ENCODE results near the gene ZBTB20. TPM values are rescaled to one million over a fixed set of nuclear protein-coding genes. Genes with fewer than 3 reads are reported as not detected.

Gene ZBTB20
- total RNA-seq, 1 donor from 2014 or later = 19.1 TPM

- peaks cover 2% of the 10 kb centered on the region for H3K36me3 Mint-ChIP-seq (ENCODE audit: unreplicated experiment)
Observed at GRCh38 chr3:114644367-114644766, 502.7 kb downstream of the ZBTB20 start.

DNA sequence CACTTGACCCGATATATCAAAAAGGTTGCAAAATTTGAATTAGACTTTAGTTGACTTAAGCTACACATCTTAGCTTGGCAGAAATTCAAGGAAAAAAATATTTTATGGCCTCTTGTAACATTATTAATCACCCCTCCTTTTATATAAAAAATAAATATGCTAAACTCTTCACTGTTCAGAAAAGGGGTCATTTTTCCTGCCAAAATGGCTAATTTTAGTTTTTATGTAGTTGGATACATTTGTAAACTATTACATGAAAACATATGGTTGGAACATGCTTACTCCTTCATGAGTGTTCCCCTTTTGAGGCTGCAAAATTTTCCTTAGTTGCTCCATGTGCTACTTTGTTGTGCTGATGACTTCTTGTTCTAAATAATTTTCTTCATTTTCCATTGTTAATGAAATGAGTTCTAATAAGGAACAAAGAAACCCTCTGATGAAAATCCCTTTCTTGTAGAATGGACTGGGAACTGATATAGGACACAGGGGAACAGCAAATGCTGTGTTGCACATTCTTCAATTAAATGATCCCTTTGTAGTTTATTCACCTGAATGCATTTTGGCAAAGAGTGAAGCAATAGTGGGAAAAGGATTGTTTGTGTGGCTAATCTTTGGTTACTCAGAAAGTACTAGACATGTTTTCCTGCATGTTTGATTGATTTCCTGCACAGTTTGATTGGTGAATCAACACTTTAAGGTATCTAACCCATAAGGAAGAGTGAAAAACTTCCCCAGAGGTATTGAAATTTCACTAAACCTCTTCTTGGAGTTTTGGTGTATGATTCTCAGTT lies 503.9 kb downstream of the ZBTB20 start:
- H3K27me3 Mint-ChIP-seq (ENCODE audit: unreplicated experiment) = no peaks in the 10 kb centered on the region
- peaks cover 18% of the 10 kb centered on the region for H3K4me1 Mint-ChIP-seq (ENCODE audit: unreplicated experiment)
- H3K36me3 Mint-ChIP-seq (ENCODE audit: unreplicated experiment) = no peaks in the 10 kb centered on the region
- H3K27ac Mint-ChIP-seq (ENCODE audit: unreplicated experiment) = no peak overlapping the region
- H3K4me3 Mint-ChIP-seq (ENCODE audit: unreplicated experiment) = no peak overlapping the region
- no peak for DNase-seq (ENCODE audit: extremely low spot score, unreplicated experiment)
- TF ChIP-seq, protein P1, sequence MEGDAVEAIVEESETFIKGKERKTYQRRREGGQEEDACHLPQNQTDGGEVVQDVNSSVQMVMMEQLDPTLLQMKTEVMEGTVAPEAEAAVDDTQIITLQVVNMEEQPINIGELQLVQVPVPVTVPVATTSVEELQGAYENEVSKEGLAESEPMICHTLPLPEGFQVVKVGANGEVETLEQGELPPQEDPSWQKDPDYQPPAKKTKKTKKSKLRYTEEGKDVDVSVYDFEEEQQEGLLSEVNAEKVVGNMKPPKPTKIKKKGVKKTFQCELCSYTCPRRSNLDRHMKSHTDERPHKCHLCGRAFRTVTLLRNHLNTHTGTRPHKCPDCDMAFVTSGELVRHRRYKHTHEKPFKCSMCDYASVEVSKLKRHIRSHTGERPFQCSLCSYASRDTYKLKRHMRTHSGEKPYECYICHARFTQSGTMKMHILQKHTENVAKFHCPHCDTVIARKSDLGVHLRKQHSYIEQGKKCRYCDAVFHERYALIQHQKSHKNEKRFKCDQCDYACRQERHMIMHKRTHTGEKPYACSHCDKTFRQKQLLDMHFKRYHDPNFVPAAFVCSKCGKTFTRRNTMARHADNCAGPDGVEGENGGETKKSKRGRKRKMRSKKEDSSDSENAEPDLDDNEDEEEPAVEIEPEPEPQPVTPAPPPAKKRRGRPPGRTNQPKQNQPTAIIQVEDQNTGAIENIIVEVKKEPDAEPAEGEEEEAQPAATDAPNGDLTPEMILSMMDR (IDR thresholded peaks at IDR 0.05) = no peak
- no peaks in the 10 kb centered on the region for H3K9me3 Mint-ChIP-seq (ENCODE audit: unreplicated experiment)

More at GRCh38 chr3:114644367-114644766, 502.7 kb downstream of the ZBTB20 start:
- peaks cover 29% of the 10 kb centered on the region for H3K4me1 Mint-ChIP-seq (ENCODE audit: unreplicated experiment)
- no peak overlapping the region for H3K27ac Mint-ChIP-seq (ENCODE audit: unreplicated experiment)
- H3K4me3 Mint-ChIP-seq (ENCODE audit: unreplicated experiment) = no peak overlapping the region
- H3K27me3 Mint-ChIP-seq (ENCODE audit: unreplicated experiment) = no peaks in the 10 kb centered on the region
- TF ChIP-seq, protein P1 (IDR thresholded peaks at IDR 0.05) = no peak
- H3K9me3 Mint-ChIP-seq (ENCODE audit: unreplicated experiment) = no peaks in the 10 kb centered on the region
- no peak for DNase-seq (ENCODE audit: extremely low spot score, unreplicated experiment)

- no peaks in the 10 kb centered on the region for H3K27me3 Mint-ChIP-seq (ENCODE audit: unreplicated experiment)
Observed at GRCh38 chr3:114640126-114640525, 507.0 kb downstream of the ZBTB20 start.

DNA sequence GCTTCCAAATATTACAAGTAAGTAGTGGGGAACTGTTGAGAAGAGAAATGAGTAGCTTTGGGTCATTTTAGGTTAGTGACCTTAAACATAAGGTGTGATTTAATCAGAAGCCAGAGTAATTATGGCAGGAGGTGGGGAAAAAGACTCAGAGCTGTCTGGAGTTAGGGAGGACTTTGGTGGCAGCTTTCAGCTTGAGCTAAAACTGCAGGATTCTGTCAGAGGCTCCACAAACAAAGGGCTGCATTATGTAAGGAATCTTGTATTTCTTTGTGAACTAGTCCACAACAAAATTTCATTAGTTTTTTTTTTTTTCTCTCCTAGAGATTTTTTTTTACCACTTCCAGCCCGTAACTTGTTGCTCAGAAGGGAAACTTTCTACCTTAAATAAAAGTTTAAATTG lies 507.9 kb downstream of the ZBTB20 start:
- no peaks in the 10 kb centered on the region for H3K4me1 Mint-ChIP-seq (ENCODE audit: unreplicated experiment)
- peaks cover 8% of the 10 kb centered on the region for H3K36me3 Mint-ChIP-seq (ENCODE audit: unreplicated experiment)
- TF ChIP-seq, protein P1 (IDR thresholded peaks at IDR 0.05) = no peak
- H3K27ac Mint-ChIP-seq (ENCODE audit: unreplicated experiment) = no peak overlapping the region
- DNase-seq (ENCODE audit: extremely low spot score, unreplicated experiment) = no peak
- peaks cover 21% of the 10 kb centered on the region for H3K9me3 Mint-ChIP-seq (ENCODE audit: unreplicated experiment)
- no peaks in the 10 kb centered on the region for H3K27me3 Mint-ChIP-seq (ENCODE audit: unreplicated experiment)
- no peak overlapping the region for H3K4me3 Mint-ChIP-seq (ENCODE audit: unreplicated experiment)

More at GRCh38 chr3:114640126-114640525, 507.0 kb downstream of the ZBTB20 start:
- peaks cover 17% of the 10 kb centered on the region for H3K9me3 Mint-ChIP-seq (ENCODE audit: unreplicated experiment)
- H3K4me3 Mint-ChIP-seq (ENCODE audit: unreplicated experiment) = no peak overlapping the region
- H3K27ac Mint-ChIP-seq (ENCODE audit: unreplicated experiment) = no peak overlapping the region
- peaks cover under 1% of the 10 kb centered on the region for H3K4me1 Mint-ChIP-seq (ENCODE audit: unreplicated experiment)
- DNase-seq (ENCODE audit: extremely low spot score, unreplicated experiment) = no peak
- H3K36me3 Mint-ChIP-seq (ENCODE audit: unreplicated experiment) = peaks cover 6% of the 10 kb centered on the region
- TF ChIP-seq, protein P1 (IDR thresholded peaks at IDR 0.05) = no peak

DNA sequence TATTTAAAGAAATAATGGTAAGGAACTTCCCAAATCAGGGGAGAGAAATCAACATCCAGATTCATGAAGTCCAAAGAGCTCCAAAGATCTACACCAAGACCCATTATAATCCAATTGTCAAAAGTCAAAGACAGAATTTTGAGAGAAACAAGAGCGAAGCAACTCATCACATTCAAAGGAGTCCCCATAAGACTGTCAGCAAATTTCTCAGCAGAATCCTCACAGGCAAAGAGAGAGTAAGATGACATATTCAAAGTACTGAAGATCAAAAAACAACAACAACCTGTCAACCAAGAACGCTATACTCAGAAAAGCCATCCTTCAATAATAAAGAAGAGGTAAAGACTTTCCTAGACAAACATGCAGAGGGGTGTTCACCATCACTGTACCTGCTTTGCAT lies 511.2 kb downstream of the ZBTB20 start:
- no peaks in the 10 kb centered on the region for H3K27me3 Mint-ChIP-seq (ENCODE audit: unreplicated experiment)
- no peaks in the 10 kb centered on the region for H3K4me1 Mint-ChIP-seq (ENCODE audit: unreplicated experiment)
- peaks cover 9% of the 10 kb centered on the region for H3K36me3 Mint-ChIP-seq (ENCODE audit: unreplicated experiment)
- DNase-seq (ENCODE audit: extremely low spot score, unreplicated experiment) = no peak
- no peak overlapping the region for H3K4me3 Mint-ChIP-seq (ENCODE audit: unreplicated experiment)
- TF ChIP-seq, protein P1 (IDR thresholded peaks at IDR 0.05) = no peak
- peaks cover 21% of the 10 kb centered on the region for H3K9me3 Mint-ChIP-seq (ENCODE audit: unreplicated experiment)
- no peak overlapping the region for H3K27ac Mint-ChIP-seq (ENCODE audit: unreplicated experiment)
